ENCODE results near the gene NDUFA5. TPM values are rescaled to one million over a fixed set of nuclear protein-coding genes. Genes with fewer than 3 reads are reported as not detected.

The NDUFA5 gene
- total and polyA plus RNA-seq, 9 donors = 90.5 to 135 (median 114) TPM

DNA sequence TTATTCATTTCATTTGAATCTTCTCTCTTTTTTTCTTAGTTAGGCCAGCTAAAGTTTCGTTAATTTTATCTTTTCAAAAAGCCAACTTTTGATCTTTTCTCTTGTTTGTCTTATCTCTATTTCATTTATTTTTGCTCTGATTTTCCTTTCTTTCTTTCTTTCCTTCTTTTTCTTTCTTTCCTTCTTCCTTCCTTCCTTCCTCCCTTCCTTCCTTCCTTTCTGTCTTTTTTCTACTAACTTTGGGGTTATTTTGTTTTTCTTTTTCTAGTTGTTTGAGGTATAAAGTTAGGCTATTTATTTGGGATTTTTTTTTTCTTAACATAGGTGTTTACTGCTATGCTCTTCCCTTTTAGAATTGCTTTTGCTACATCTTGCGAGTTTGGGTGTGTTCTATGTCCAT, 30.8 kb upstream of the NDUFA5 start:
- H3K4me1 ChIP-seq (ENCODE audit: control insufficient read depth, insufficient read depth, low read length) = no peaks in the 10 kb centered on the region
- H3K36me3 ChIP-seq (ENCODE audit: control insufficient read depth, insufficient read depth, low read length) = no peaks in the 10 kb centered on the region
- H3K9me3 ChIP-seq (replicated peaks; ENCODE audit: control insufficient read depth, low read depth, low read length) = no peaks in the 10 kb centered on the region
- H3K27me3 ChIP-seq (ENCODE audit: control insufficient read depth, insufficient read depth, low read length) = no peaks in the 10 kb centered on the region
- WGBS (ENCODE audit: insufficient coverage) = no CpG with 5 or more reads among the region's 2 CpGs
- H3K4me3 ChIP-seq (ENCODE audit: low read length) = no peak overlapping the region
- H3K27ac ChIP-seq (ENCODE audit: low read length) = no peak overlapping the region
- DNase-seq = no peak

- 80% methylated on average over 3 of the region's 4 CpGs for WGBS (ENCODE audit: insufficient coverage)
- no peaks in the 10 kb centered on the region for H3K9me3 ChIP-seq (replicated peaks; ENCODE audit: control insufficient read depth, low read depth, low read length)
- H3K36me3 ChIP-seq (ENCODE audit: control insufficient read depth, insufficient read depth, low read length) = no peaks in the 10 kb centered on the region
- H3K27ac ChIP-seq (ENCODE audit: low read length) = no peak overlapping the region
- H3K27me3 ChIP-seq (ENCODE audit: control insufficient read depth, insufficient read depth, low read length) = no peaks in the 10 kb centered on the region
- DNase-seq = no peak
- no peaks in the 10 kb centered on the region for H3K4me1 ChIP-seq (ENCODE audit: control insufficient read depth, insufficient read depth, low read length)
- no peak overlapping the region for H3K4me3 ChIP-seq (ENCODE audit: low read length)
Observed at GRCh38 chr7:123583821-123584220, 26.2 kb upstream of the NDUFA5 start.

GRCh38 chr7:123581162-123581459, 23.5 kb upstream of the NDUFA5 start:
- H3K36me3 ChIP-seq (ENCODE audit: control insufficient read depth, insufficient read depth, low read length) = no peaks in the 10 kb centered on the region
- WGBS (ENCODE audit: insufficient coverage) = no CpG with 5 or more reads among the region's 2 CpGs
- no peak overlapping the region for H3K4me3 ChIP-seq (ENCODE audit: low read length)
- H3K4me1 ChIP-seq (ENCODE audit: control insufficient read depth, insufficient read depth, low read length) = no peaks in the 10 kb centered on the region
- no peaks in the 10 kb centered on the region for H3K27me3 ChIP-seq (ENCODE audit: control insufficient read depth, insufficient read depth, low read length)
- H3K9me3 ChIP-seq (replicated peaks; ENCODE audit: control insufficient read depth, low read depth, low read length) = no peaks in the 10 kb centered on the region
- no peak overlapping the region for H3K27ac ChIP-seq (ENCODE audit: low read length)
- DNase-seq = no peak

DNA sequence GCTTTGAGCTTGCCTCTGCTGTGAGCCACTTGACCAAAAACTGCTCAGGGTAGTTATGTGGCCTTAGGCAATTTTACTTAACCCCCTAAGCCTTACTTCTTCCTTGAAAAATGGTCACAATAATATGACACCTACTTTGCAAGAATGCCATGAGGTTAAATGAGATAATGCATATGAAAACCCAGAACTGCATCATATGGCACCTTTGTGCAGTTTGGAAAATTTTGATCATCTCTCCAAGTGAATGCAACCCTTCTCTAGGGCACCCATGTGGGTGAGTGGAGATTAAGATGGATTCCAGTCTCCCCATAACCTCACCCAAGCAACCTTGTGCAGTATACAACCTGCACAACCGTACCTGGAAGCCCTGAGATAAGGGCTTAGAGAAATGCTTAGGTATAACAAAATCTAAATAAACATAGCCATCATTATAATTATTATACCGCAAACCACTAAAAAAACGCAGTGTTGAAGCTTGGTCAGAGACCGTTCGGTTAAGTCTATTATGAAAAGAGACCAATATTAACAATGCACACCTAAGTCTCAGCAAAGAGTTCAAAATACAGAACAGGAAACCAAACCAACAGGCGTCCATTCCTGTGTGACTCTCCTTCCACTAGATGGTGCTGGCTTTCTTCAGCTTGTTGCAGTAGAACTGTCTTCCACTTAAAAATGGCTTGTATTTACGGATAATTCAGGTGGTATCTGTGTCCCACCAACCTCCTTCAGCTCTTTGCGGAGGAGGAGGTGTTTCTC, 23.0 kb upstream of the NDUFA5 start:
- Histone ChIP-seq H3K27ac (ENCODE audit: low read length) (no peak overlapping the region), H3K4me1 (ENCODE audit: control insufficient read depth, insufficient read depth, low read length) (no peaks in the 10 kb centered on the region), H3K27me3 (ENCODE audit: control insufficient read depth, insufficient read depth, low read length) (no peaks in the 10 kb centered on the region), H3K9me3 (replicated peaks; ENCODE audit: control insufficient read depth, low read depth, low read length) (no peaks in the 10 kb centered on the region), H3K36me3 (ENCODE audit: control insufficient read depth, insufficient read depth, low read length) (no peaks in the 10 kb centered on the region), H3K4me3 (ENCODE audit: low read length) (no peak overlapping the region)
- WGBS (ENCODE audit: insufficient coverage) = no CpG with 5 or more reads among the region's 8 CpGs
- DNase-seq = peak; percentile 30

GRCh38 chr7:123579416-123579815, 21.8 kb upstream of the NDUFA5 start:
- no peak overlapping the region for H3K27ac ChIP-seq (ENCODE audit: low read length)

GRCh38 chr7:123573896-123574467, 16.4 kb upstream of the NDUFA5 start:
- H3K36me3 ChIP-seq (ENCODE audit: control insufficient read depth, insufficient read depth, low read length) = no peaks in the 10 kb centered on the region
- no peaks in the 10 kb centered on the region for H3K27me3 ChIP-seq (ENCODE audit: control insufficient read depth, insufficient read depth, low read length)
- H3K4me1 ChIP-seq (ENCODE audit: control insufficient read depth, insufficient read depth, low read length) = no peaks in the 10 kb centered on the region
- H3K27ac ChIP-seq (ENCODE audit: low read length) = no peak overlapping the region
- no peaks in the 10 kb centered on the region for H3K9me3 ChIP-seq (replicated peaks; ENCODE audit: control insufficient read depth, low read depth, low read length)
- no peak for DNase-seq
- no peak overlapping the region for H3K4me3 ChIP-seq (ENCODE audit: low read length)
- WGBS (ENCODE audit: insufficient coverage) = 100% methylated on average over 1 of the region's 2 CpGs

More at GRCh38 chr7:123579416-123579815, 21.8 kb upstream of the NDUFA5 start:
- H3K9me3 ChIP-seq (replicated peaks; ENCODE audit: control insufficient read depth, low read depth, low read length) = no peaks in the 10 kb centered on the region
- H3K4me3 ChIP-seq (ENCODE audit: low read length) = no peak overlapping the region
- no peaks in the 10 kb centered on the region for H3K4me1 ChIP-seq (ENCODE audit: control insufficient read depth, insufficient read depth, low read length)
- H3K27me3 ChIP-seq (ENCODE audit: control insufficient read depth, insufficient read depth, low read length) = no peaks in the 10 kb centered on the region
- H3K36me3 ChIP-seq (ENCODE audit: control insufficient read depth, insufficient read depth, low read length) = no peaks in the 10 kb centered on the region
- no peak for DNase-seq

DNA sequence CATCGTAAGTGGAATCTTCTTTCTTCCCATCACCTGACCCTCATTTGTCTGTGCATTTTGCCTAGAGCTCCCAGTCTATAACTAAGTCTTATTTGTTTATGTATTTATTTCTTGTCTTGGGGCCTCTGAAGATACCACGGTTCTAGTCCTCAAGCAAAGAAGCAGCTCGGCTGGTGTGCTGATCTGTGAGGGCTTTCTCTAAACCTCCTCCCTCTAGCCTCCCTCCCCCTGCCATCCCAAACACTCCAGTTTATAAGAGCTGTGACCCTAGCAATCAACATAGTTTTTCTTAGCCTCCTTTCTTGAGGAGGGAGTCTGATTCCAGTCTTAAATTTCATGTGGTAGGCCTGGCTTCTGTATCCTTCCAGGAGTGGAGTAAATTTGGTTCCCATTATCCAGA, 15.7 kb upstream of the NDUFA5 start:
- H3K9me3 ChIP-seq (replicated peaks; ENCODE audit: control insufficient read depth, low read depth, low read length) = no peaks in the 10 kb centered on the region
- no peaks in the 10 kb centered on the region for H3K4me1 ChIP-seq (ENCODE audit: control insufficient read depth, insufficient read depth, low read length)
- H3K27ac ChIP-seq (ENCODE audit: low read length) = no peak overlapping the region
- no peaks in the 10 kb centered on the region for H3K27me3 ChIP-seq (ENCODE audit: control insufficient read depth, insufficient read depth, low read length)
- no peak overlapping the region for H3K4me3 ChIP-seq (ENCODE audit: low read length)
- DNase-seq = no peak
- 60% methylated on average over 1 of the region's 3 CpGs for WGBS (ENCODE audit: insufficient coverage)
- no peaks in the 10 kb centered on the region for H3K36me3 ChIP-seq (ENCODE audit: control insufficient read depth, insufficient read depth, low read length)

DNA sequence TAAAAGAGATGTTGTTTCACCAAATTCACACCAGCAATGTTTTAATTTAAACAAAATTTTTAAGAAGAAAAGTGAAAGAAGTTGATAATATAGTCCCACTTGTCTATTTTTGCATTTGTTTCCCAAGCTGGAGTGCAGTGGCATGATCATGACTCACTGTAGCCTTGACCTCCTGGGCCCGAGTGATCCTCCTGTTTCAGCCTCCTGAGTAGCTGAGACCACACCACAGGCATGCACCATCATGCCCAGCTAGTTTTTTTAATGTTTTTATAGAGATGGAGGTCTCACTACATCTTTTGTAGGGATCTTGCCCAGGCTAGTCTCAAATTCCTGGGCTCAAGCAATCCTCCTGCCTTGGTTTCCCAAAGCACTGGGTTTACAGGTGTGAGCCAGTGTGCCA, 14.1 kb upstream of the NDUFA5 start:
- H3K4me3 ChIP-seq (ENCODE audit: low read length) = no peak overlapping the region
- no peaks in the 10 kb centered on the region for H3K36me3 ChIP-seq (ENCODE audit: control insufficient read depth, insufficient read depth, low read length)
- no peaks in the 10 kb centered on the region for H3K4me1 ChIP-seq (ENCODE audit: control insufficient read depth, insufficient read depth, low read length)
- no peaks in the 10 kb centered on the region for H3K9me3 ChIP-seq (replicated peaks; ENCODE audit: control insufficient read depth, low read depth, low read length)
- H3K27ac ChIP-seq (ENCODE audit: low read length) = no peak overlapping the region
- WGBS (ENCODE audit: insufficient coverage) = 83% methylated on average over 1 of the region's 1 CpG
- DNase-seq = no peak
- H3K27me3 ChIP-seq (ENCODE audit: control insufficient read depth, insufficient read depth, low read length) = no peaks in the 10 kb centered on the region

GRCh38 chr7:123571187-123571586, 13.6 kb upstream of the NDUFA5 start:
- Histone ChIP-seq H3K4me1 (ENCODE audit: control insufficient read depth, insufficient read depth, low read length) (no peaks in the 10 kb centered on the region), H3K27me3 (ENCODE audit: control insufficient read depth, insufficient read depth, low read length) (no peaks in the 10 kb centered on the region), H3K9me3 (replicated peaks; ENCODE audit: control insufficient read depth, low read depth, low read length) (no peaks in the 10 kb centered on the region), H3K4me3 (ENCODE audit: low read length) (no peak overlapping the region), H3K27ac (ENCODE audit: low read length) (no peak overlapping the region), H3K36me3 (ENCODE audit: control insufficient read depth, insufficient read depth, low read length) (no peaks in the 10 kb centered on the region)
- no CpG with 5 or more reads among the region's 1 CpG for WGBS (ENCODE audit: insufficient coverage)
- no peak for DNase-seq

DNA sequence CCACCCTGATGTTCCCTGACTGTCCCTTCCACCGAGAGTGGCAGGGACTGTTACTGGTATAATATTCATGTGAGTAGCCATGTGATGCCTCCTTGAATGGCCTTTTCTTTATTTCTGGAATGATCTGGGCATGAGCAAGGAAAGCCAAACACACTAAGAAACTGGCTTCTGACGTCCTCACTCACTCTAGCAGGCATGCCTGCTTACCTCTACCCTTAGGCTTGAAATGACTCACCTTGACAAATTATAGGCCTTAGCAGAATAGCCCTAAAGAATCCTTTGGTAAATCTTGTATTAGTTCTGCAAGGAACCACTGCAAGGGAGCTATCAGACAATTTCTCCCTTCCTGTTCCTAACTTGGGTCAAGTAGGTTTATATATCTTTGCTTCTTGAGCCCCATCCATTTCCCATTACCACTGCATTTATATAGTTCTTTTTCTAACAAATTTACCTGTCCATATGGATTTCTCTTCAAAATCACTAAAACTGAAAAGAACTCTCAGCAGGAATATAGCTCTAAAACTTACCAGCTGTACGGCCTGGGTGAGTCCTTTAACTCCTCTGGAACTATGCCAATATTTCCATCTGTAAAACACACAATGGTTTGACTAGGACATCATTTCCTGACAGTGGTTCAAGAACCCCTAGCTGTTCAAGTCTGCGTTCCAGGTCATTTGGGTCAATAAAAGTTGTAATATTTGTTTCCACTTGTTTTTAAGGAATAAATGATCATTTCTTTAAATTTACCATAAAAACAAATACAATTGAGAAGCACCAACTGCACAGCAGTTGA, 13.0 kb upstream of the NDUFA5 start:
- H3K27ac ChIP-seq (ENCODE audit: low read length) = no peak overlapping the region
- 22% methylated on average over 1 of the region's 4 CpGs for WGBS (ENCODE audit: insufficient coverage)
- DNase-seq = peak; percentile 18

More for the DNA sequence above, 13.0 kb upstream of the NDUFA5 start:
- Histone ChIP-seq H3K4me3 (ENCODE audit: low read length) (no peak overlapping the region), H3K27me3 (ENCODE audit: control insufficient read depth, insufficient read depth, low read length) (no peaks in the 10 kb centered on the region), H3K4me1 (ENCODE audit: control insufficient read depth, insufficient read depth, low read length) (no peaks in the 10 kb centered on the region), H3K9me3 (replicated peaks; ENCODE audit: control insufficient read depth, low read depth, low read length) (no peaks in the 10 kb centered on the region), H3K36me3 (ENCODE audit: control insufficient read depth, insufficient read depth, low read length) (no peaks in the 10 kb centered on the region)

Data from muscle of leg (tissue), 11 donors.